ENCODE measurements around the gene ARL6IP6.

DNA sequence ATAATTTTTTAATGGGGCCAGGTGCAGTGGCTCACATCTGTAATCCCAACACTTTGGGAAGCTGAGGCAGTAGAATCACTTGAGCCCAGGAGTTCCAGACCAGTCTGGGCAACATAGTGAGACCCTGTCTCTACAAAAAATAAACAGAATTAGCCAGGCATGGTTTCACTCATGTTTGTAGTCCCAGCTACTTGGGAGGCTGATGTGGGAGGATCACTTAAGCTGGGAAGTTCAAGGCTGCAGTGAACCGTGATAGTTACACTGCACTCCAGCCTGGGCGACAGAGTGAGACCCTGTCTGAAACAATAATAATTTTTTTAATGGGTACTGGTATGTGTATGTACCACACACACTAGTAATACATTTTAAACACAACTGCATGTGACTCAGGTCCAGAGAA, 2.4 kb downstream of the ARL6IP6 start:
- TF ChIP-seq POLR2A (IDR thresholded peaks at IDR 0.05), result no peak
- TF ChIP-seq, protein P1, sequence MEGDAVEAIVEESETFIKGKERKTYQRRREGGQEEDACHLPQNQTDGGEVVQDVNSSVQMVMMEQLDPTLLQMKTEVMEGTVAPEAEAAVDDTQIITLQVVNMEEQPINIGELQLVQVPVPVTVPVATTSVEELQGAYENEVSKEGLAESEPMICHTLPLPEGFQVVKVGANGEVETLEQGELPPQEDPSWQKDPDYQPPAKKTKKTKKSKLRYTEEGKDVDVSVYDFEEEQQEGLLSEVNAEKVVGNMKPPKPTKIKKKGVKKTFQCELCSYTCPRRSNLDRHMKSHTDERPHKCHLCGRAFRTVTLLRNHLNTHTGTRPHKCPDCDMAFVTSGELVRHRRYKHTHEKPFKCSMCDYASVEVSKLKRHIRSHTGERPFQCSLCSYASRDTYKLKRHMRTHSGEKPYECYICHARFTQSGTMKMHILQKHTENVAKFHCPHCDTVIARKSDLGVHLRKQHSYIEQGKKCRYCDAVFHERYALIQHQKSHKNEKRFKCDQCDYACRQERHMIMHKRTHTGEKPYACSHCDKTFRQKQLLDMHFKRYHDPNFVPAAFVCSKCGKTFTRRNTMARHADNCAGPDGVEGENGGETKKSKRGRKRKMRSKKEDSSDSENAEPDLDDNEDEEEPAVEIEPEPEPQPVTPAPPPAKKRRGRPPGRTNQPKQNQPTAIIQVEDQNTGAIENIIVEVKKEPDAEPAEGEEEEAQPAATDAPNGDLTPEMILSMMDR (IDR thresholded peaks at IDR 0.05), result no peak

Data from uterus (tissue), 2 donors.